HG02623 (cell line): Measurements from ENCODE around the gene PRKG1.
"Not testable (repeated sequence)": the region's sequence is repeated elsewhere in the genome, so short reads cannot be mapped to it uniquely, and the experiment has no call there.

Experiments
- ATAC-seq: cut with Tn5 transposase; IDR thresholded peaks from one replicate; pipeline ENCODE4 v1.9.1; 2021; ENCODE audit warnings: moderate library complexity; ENCODE audit not compliant: unreplicated experiment

PRKG1 gene

GRCh38 chr10:52221923-52222322 is 1147.6 kb downstream of the PRKG1 start:
- ATAC-seq = no peak

GRCh38 chr10:52226197-52226847 is 1152.0 kb downstream of the PRKG1 start:
- no peak for ATAC-seq

GRCh38 chr10:52228556-52228955 is 1154.3 kb downstream of the PRKG1 start:
- ATAC-seq = no peak

- ATAC-seq = no peak
Measured at GRCh38 chr10:52229291-52229931, 1155.1 kb downstream of the PRKG1 start.

GRCh38 chr10:52232561-52233350 is 1158.5 kb downstream of the PRKG1 start:
- peak; percentile 98 for ATAC-seq

- ATAC-seq = not testable (repeated sequence)
Measured at GRCh38 chr10:52233351-52233991, 1159.2 kb downstream of the PRKG1 start.

- ATAC-seq = no peak
Measured at GRCh38 chr10:52239771-52240170, 1165.5 kb downstream of the PRKG1 start.

- no peak for ATAC-seq
Measured at GRCh38 chr10:52245547-52245946, 1171.3 kb downstream of the PRKG1 start.

- not testable (repeated sequence) for ATAC-seq
Measured at GRCh38 chr10:52247929-52248328, 1173.6 kb downstream of the PRKG1 start.

GRCh38 chr10:52248697-52249306 is 1174.5 kb downstream of the PRKG1 start:
- no peak for ATAC-seq

- ATAC-seq = no peak
Measured at GRCh38 chr10:52249850-52250395, 1175.6 kb downstream of the PRKG1 start.

GRCh38 chr10:52250510-52250909 is 1176.2 kb downstream of the PRKG1 start:
- no peak for ATAC-seq

GRCh38 chr10:52252307-52252706 is 1178.0 kb downstream of the PRKG1 start:
- ATAC-seq = no peak

- ATAC-seq = peak; percentile 99
Measured at GRCh38 chr10:52256832-52257691, 1182.8 kb downstream of the PRKG1 start.

GRCh38 chr10:52257692-52258075 is 1183.4 kb downstream of the PRKG1 start:
- peak; percentile 81 for ATAC-seq

GRCh38 chr10:52258799-52259425 is 1184.6 kb downstream of the PRKG1 start:
- no peak for ATAC-seq

GRCh38 chr10:52259426-52259812 is 1185.1 kb downstream of the PRKG1 start:
- no peak for ATAC-seq

- no peak for ATAC-seq
Measured at GRCh38 chr10:52261362-52261761, 1187.1 kb downstream of the PRKG1 start.
